Testis (tissue), 3 donors: ENCODE results near the gene CDSN. TPM values are rescaled to one million over a fixed set of nuclear protein-coding genes. Genes with fewer than 3 reads are reported as not detected.

Experiments
- DNase-seq: peaks from one replicate; pipeline ENCODE4 v3.0.0-alpha.2; 2019
- H3K27ac ChIP-seq, 2 donors: fragments of 200-600 bp; sonication (generic); one replicate each; pipeline ENCODE4 v1.5.1; 2019
- H3K27me3 ChIP-seq: fragments of 200-600 bp; sonication (generic); one replicate; pipeline ENCODE4 v1.5.1; 2019
- H3K36me3 ChIP-seq: fragments of 200-600 bp; sonication (generic); one replicate; pipeline ENCODE4 v1.5.1; 2017; ENCODE audit warnings: low read depth; ENCODE audit errors: missing control alignments
- H3K4me1 ChIP-seq: fragments of 200-600 bp; sonication (generic); one replicate; pipeline ENCODE4 v1.5.1; 2019
- H3K4me3 ChIP-seq, 2 donors: fragments of 200-600 bp; sonication (generic); one replicate each; pipeline ENCODE4 v1.5.1; 2017 to 2019
- H3K9me3 ChIP-seq: fragments of 200-600 bp; sonication (generic); one replicate; pipeline ENCODE4 v1.5.1; 2017
- POLR2A ChIP-seq: fragments of 450-650 bp; IDR thresholded peaks from one replicate; pipeline ENCODE4 v1.6.1; 2017; ENCODE audit warnings: antibody characterized with exemption, mild to moderate bottlenecking, moderate library complexity
- WGBS, 2 donors: methylation state at CpG; one replicate each; pipeline ENCODE4 v1.1.5; 2018; 5-methylcytosine and 5-hydroxymethylcytosine counted together
- intact Hi-C: fragments of 100-400 bp; cut with DNase I; formaldehyde crosslinking; loops from one replicate; pipeline ENCODE4 v1.15.1; 2023; ENCODE audit warnings: low total_unique reads
- polyA plus RNA-seq: library from polyadenylated mRNA; stranded (reverse); fragments of 350-450 nt; fragmentation: Illumina TruSeq; extraction: RNeasy Lipid Tissue Mini Kit (QIAGEN cat#74804); gene quantifications from one replicate; pipeline ENCODE4 v1.2.3, GENCODE V29; 2014; ENCODE audit warnings: low read depth, low replicate concordance; ENCODE audit not compliant: insufficient read depth
- total RNA-seq, 2 donors: library from RNA; depleted of rRNA; stranded (reverse); fragments of >200 nt; gene quantifications; one replicate each; pipeline ENCODE4 v1.2.3, GENCODE V29; 2016
- TF ChIP-seq, protein P1 (sequence below), 3 experiments: fragments of 450-650 bp in 2 of 3; fragments of 200-600 bp in 1 of 3; sonication (generic) in 1 of 3; IDR thresholded peaks; one replicate each; pipeline ENCODE4 v1.5.1; 2016 to 2019; ENCODE audit warnings: antibody characterized with exemption in 3 of 3, mild to moderate bottlenecking in 2 of 3, moderate library complexity in 1 of 3

The CDSN gene
- total and polyA plus RNA-seq, 3 donors from 2014 or later = 0.06 to 0.32 TPM; not detected in 1

DNA sequence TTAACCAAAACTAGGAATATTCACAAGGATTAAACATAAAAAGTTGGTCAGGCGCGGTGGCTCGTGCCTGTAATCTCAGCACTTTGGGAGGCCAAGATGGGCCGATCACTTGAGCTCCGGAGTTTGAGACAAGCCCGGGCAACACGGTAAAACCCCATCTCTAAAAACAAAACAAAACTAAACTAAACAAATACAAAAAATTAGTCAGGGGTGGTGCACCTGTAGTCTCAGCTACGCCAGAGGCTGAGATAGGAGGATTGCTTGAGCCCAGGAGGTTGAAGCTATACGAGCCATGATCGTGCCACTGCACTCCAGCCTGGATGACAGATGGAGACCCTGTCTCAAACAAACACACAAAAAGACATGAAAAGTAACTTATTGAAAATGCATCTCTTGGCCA lies 15.5 kb upstream of the CDSN start:
- H3K9me3 ChIP-seq = no peaks in the 10 kb centered on the region
- no peak for DNase-seq
- WGBS, 2 donors = 81 to 93% methylated on average over 10 of the region's 10 CpGs
- TF ChIP-seq, protein P1, sequence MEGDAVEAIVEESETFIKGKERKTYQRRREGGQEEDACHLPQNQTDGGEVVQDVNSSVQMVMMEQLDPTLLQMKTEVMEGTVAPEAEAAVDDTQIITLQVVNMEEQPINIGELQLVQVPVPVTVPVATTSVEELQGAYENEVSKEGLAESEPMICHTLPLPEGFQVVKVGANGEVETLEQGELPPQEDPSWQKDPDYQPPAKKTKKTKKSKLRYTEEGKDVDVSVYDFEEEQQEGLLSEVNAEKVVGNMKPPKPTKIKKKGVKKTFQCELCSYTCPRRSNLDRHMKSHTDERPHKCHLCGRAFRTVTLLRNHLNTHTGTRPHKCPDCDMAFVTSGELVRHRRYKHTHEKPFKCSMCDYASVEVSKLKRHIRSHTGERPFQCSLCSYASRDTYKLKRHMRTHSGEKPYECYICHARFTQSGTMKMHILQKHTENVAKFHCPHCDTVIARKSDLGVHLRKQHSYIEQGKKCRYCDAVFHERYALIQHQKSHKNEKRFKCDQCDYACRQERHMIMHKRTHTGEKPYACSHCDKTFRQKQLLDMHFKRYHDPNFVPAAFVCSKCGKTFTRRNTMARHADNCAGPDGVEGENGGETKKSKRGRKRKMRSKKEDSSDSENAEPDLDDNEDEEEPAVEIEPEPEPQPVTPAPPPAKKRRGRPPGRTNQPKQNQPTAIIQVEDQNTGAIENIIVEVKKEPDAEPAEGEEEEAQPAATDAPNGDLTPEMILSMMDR (IDR thresholded peaks at IDR 0.05) = no peak
- TF ChIP-seq POLR2A = no peak
- no peaks in the 10 kb centered on the region for H3K4me1 ChIP-seq
- H3K36me3 ChIP-seq = no peaks in the 10 kb centered on the region
- H3K27me3 ChIP-seq = no peaks in the 10 kb centered on the region
- H3K4me3 ChIP-seq = no peak overlapping the region
- intact Hi-C loops = loop anchor here (5.0 kb wide), 1 partner anchor 57 kb away; no protein-coding TSS in a partner anchor
- H3K27ac ChIP-seq = no peak overlapping the region

DNA sequence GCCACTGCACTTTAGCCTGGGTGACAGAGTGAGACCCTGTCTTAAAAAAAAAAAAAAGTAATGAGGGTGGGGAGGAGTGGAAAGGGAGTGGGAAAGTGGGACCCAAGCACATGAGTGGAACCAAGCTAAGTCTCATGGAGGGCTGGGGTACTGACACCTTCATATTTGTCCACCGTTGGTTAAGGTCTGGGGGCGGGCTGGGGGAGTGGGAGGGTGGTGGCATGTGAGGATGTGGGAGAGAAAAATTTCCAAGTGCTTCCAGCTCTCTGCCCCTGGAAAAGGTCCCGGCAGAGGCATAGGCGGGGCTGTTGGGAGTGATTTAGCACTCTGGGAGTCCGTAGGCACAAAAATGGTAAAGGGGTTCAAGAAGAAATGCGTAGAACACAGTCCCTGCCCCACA lies 12.6 kb upstream of the CDSN start:
- H3K27me3 ChIP-seq = no peaks in the 10 kb centered on the region
- 69 to 73% methylated on average over 6 of the region's 6 CpGs for WGBS, 2 donors
- H3K27ac ChIP-seq = no peak overlapping the region
- no peak for DNase-seq
- no peaks in the 10 kb centered on the region for H3K9me3 ChIP-seq
- intact Hi-C loops = no loop called here
- no peaks in the 10 kb centered on the region for H3K36me3 ChIP-seq
- no peaks in the 10 kb centered on the region for H3K4me1 ChIP-seq
- no peak overlapping the region for H3K4me3 ChIP-seq
- TF ChIP-seq, protein P1 (IDR thresholded peaks at IDR 0.05) = no peak
- TF ChIP-seq POLR2A = no peak

DNA sequence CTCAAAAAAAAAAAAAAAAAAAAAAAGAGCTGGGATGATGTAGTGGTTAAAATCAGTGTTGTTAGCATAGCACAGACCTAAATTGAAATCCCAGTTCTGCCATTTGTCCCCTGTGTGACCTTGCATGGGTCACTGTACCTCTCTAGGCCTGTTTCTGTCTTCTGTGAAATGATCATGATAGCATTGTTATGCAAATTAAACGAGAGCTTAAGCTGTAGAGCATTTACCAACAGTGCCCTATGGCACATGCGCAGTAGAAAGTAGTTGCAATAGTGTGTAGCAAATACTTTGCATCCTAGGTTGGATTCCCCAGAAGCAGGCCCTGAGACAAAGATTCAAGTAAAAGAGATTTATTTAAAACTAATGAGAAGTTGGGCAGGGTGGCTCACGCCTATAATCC lies 11.3 kb upstream of the CDSN start:
- Histone ChIP-seq H3K27ac (no peak overlapping the region), H3K4me3 (no peak overlapping the region), H3K36me3 (no peaks in the 10 kb centered on the region), H3K9me3 (no peaks in the 10 kb centered on the region), H3K27me3 (no peaks in the 10 kb centered on the region), H3K4me1 (no peaks in the 10 kb centered on the region)
- no peak for DNase-seq
- WGBS, 2 donors = 87 to 100% methylated on average over 3 of the region's 3 CpGs
- TF ChIP-seq POLR2A = no peak
- TF ChIP-seq, protein P1 (IDR thresholded peaks at IDR 0.05) = no peak
- intact Hi-C loops = no loop called here

DNA sequence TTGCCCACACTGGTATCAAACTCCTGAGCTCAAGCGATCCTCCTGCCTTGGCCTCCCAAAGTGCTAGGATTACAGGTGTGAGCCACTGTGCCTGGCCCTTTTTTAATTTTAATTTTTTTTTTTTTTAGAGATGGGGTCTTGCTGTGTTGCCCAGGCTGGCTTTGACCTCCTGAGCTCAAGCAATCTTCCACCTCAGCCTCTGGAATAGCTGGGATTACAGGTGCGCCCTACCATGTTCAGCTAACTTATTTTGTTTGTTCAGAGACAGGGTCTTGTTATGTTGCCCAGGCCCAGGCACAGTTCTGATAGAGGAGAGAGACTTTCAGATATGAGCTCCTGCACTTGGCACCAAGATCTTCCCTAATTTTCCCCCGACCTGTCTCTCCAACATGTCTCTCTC lies 10.5 kb upstream of the CDSN start:
- H3K9me3 ChIP-seq = no peaks in the 10 kb centered on the region
- no peak for DNase-seq
- H3K27me3 ChIP-seq = no peaks in the 10 kb centered on the region
- H3K4me3 ChIP-seq = no peak overlapping the region
- H3K36me3 ChIP-seq = no peaks in the 10 kb centered on the region
- intact Hi-C loops = no loop called here
- TF ChIP-seq POLR2A = no peak
- TF ChIP-seq, protein P1 (IDR thresholded peaks at IDR 0.05) = no peak
- no peaks in the 10 kb centered on the region for H3K4me1 ChIP-seq
- no peak overlapping the region for H3K27ac ChIP-seq
- 92 to 98% methylated on average over 3 of the region's 3 CpGs for whole genome bisulfite sequencing, 2 donors

DNA sequence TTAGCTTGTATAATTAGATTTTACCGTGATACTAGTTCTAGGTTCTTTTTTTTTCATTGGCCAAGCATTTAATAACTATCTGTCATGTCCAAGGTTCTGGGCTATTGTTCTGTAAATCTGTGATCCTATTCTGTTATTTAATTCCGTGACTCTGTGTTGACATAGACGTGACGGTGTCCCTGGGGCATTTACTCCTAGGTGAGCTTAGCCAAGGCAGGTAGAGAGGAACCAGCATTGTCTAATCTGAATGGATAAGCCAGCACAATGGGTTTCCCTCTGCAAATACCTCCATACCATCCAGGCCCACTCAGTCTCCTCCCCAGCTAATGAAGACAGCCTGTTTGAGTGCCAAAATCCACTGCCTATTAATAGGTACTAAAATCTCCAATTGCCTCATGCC lies 8.9 kb upstream of the CDSN start:
- intact Hi-C loops = no loop called here
- no peaks in the 10 kb centered on the region for H3K36me3 ChIP-seq
- H3K9me3 ChIP-seq = no peaks in the 10 kb centered on the region
- no peak overlapping the region for H3K4me3 ChIP-seq
- H3K4me1 ChIP-seq = no peaks in the 10 kb centered on the region
- H3K27ac ChIP-seq = no peak overlapping the region
- no peaks in the 10 kb centered on the region for H3K27me3 ChIP-seq
- WGBS, 2 donors = 71 to 84% methylated on average over 4 of the region's 4 CpGs
- DNase-seq = no peak
- TF ChIP-seq, protein P1 (IDR thresholded peaks at IDR 0.05) = no peak
